Stimulated activated CD8-positive, alpha-beta memory T cell treated with anti-CD3 and anti-CD28 coated beads, Interleukin-7, amount 100 ng/mL, for 24 hours (primary cell): ENCODE results near the gene DZIP1L.

Source experiments
- DNase-seq: peaks from one replicate; pipeline ENCODE4 v3.0.0-alpha.2; 2020; ENCODE audit warnings: low read depth

The DZIP1L gene

DNA sequence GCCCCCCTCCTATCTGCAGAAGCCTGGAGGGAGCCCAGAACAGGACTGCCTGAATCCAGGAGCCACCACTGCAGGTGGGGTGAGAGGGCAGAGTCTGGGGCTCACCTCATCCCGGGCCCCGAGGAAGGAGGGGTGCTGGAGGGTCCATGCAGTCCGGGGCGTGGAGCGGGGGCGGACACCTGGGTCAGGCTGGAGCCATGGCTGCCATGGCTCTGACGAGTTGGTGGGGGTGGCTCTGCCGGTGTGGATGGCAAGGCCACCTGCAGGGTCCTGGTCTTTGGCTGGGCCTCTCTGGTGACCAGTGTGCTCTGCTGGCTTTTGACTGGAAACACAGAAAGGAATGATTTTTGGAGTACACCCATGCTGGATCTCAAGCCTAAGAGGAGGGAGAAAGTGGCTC lies 47.4 kb downstream of the DZIP1L start:
- DNase-seq = no peak

DNA sequence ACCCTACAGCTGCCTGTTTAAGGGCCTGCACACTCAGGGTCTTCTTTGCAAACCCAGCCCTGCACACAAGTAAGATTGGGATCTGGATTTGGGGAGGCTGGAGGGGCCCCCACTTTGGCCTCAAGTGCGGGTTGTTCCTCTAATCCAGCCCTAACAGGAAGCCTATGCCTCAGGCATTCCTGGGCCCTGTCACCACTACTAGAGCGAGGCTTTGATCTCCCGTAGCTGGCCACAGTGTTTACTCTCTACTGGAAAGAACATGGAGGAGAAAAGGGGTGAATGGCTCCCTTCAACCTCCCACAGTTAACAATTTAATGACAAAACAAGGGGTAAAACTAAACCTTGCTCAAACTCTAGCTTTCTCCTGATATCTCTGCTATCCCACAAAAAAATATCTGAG lies 48.4 kb downstream of the DZIP1L start:
- DNase-seq = no peak

DNA sequence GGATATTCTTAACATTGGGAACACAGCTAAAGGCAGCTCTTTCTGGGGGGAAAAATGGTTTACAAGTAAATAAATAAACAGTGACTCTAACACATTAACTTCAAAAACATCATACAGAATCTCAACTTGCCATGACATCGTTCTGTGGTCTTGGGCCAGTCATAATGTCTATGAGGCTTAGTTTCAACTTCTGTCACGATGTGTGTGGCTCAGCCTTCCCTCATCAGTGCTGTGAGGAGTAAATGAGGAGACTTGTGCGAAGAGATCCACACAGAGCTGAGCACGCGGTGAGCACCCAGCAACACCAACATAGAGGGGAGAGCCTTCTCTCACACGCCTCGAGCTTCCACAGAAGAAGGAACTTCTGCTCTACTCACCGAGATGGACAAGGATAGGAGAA lies 49.0 kb downstream of the DZIP1L start:
- no peak for DNase-seq

DNA sequence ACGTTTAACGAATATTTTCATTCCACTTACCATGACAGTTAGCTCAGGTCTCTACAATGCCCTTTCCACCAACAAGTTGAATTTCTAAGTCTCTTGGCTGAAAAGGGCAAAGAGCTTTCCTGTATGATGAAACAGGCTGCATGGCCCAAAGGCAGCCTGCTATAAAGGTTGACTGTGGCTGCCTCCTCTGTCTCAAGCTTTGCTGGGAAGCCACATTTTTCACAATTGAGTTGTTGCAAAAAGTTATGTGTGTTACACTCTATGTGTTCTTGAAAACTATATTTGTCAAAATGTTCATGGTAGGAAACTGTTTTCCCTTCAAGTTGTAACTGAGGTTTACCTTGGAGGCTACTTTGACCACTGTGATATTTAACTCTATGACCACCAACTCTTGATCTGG lies 49.5 kb downstream of the DZIP1L start:
- no peak for DNase-seq

DNA sequence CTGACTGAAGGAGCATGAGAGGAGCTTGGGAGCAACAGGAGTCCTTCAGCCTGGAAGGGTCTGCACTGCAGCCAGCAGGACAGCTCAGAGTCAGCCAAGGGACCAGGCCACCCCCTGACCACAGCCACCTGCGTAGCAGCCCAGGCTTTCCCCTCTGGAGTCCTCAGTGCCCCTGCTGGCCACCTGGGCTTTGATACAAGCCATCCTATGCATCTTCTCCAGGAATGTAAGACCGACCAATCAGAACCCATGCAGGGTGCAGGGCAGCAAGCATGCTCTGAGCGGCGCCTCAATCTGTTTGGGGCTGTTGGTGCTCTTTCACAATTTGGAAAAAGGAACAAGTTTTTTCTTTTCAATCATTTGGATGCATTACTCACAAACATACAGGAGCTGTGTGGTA lies 52.0 kb downstream of the DZIP1L start:
- DNase-seq = no peak

DNA sequence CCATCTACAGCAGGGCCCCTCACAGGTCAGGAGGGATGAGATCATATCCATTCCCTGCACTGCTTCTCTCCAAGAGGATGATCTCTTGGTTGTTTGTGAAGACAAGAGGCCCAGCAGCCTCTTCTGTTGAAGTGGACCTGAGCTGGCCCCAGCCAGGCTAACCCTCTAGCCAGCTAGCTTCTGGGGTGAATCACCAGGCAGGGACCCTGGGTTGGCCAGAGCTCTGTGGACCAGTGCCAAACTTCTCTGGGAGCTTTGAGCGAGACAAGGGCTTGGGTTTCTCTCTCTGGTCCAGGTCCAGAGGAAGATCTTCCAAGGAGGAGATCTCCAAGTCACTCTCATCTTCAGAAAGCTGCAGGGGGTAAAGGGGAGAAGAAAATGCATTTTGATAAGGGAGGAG lies 52.8 kb downstream of the DZIP1L start:
- DNase-seq = no peak

DNA sequence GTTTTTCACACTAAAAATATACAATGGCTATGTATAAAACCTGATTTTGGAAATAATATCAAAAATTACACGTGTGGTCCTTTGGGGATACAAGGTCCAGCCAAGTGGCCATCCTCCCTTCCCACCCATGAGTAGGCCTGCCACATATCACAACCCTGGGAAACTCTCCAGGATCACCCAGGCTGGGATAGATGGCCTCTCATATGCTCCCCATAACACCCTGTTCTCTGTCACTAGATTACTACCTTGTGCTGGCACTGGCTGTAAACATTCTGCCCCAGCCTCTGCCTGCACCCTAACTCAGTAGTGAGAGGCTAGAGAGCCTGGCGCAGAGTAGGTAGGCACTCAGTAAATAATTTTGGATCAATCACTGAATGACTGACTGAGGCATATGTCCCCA lies 53.4 kb downstream of the DZIP1L start:
- no peak for DNase-seq

DNA sequence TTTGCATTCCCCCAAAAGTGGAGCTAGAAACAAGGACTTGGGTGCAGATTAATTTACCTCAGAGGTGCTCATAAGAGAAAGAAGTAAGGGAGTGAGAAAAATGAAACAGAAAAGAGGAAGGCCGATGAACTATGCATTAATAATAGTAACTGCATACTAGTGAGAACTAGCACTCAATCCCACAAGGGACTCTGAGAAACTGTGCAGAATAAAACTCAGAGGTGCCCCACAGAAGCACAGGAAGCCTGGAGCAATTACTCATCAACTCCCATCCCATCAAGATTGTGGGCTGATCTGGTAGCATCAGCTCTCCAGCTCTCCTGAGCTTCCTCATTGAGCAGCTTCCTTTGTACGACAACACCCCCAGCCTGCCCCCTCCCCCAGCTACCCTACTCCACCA lies 54.6 kb downstream of the DZIP1L start:
- DNase-seq = no peak

DNA sequence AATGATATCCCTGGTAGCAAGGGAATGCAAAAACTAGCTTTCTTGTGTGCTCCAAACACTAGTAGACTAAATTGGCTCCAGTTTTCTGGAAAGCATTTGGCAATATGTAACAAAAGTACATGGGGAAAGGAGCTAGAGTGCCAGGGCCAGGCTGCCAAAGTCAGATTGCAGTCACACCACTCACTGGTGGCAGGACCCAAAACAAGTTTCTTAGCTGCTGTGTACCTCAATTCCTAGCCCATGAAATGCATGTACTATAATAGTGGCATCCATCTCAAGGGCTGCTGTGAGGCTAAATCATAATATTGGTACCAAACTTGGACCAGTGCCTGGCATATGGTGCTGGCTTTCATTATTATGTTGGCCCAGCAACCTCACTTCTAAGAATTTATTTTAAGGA lies 56.1 kb downstream of the DZIP1L start:
- no peak for DNase-seq

DNA sequence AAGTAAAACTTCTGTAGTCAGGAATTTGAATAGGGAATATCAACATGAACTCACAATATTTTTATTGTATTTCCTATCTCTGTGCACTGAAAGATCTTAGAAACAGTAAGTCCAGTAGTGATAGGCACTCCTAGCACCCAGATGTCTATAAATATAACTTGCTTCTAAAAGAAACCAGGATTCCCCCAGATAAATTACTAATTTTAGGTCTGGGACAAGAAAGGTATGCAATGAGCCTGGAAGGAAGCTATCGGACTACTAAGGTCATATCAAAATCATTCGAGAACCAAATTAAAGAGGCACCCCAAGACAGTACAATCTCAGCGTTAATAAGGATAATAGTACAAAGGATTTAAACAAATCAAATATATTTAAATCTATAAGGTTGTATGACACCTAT lies 58.0 kb downstream of the DZIP1L start:
- no peak for DNase-seq

DNA sequence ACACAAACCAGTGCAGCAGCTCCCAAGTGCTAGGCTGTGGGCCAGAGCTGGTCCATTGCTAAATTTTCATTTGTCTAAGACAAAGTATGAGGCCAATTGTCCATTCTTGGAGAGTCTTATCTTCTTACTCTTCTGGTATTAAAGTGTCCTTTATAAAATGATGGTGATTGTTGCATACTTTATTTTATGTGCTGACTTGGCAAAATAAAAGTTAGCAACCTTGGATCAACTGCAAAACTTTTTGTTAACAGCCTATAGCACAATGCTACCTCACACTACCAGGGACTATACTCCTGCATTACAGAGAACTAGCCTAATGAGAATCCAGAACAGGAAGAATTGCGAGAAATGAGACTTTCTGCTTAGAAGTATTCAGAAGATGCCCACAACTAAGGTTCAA lies 61.4 kb downstream of the DZIP1L start:
- DNase-seq = no peak

DNA sequence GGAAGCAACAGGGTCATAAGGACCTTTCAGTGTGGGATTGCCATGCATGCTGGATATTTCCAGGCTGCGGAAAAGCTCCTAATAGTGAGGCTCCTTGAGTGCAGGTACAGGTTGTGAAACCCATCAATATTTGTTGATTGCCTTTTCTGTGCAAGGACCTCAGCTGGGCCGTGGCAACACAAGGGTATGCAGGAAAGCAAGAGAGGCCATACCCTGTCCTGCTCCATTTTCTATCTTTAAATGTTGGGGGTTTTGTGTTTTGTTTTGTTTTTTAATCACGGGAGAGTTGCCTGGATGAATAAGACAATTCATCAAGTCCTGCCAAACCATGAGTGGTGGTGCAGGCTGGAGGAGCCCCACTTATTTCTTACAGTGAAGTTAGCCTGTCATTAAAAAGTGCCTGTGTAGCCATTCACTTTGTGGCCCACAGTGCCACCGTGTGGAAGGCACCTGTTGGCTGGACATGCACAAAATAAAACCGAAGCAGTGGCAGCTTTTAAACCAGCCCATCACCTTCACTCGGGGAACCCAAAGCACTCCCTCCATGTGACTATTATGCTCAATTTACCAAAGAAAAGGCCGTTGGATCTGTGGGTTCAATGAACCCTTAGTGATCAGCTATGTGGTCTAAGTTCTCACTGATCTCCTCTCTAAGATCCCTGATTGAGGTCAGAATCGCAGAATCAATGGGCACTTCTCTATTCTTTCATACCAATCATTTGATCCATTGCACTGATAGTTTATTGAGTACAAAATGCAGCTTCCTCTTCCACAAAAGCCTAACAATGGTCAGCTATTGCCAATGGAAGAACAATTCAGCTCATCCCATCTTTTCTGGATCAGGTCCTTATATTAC lies 63.2 kb downstream of the DZIP1L start:
- no peak for DNase-seq

DNA sequence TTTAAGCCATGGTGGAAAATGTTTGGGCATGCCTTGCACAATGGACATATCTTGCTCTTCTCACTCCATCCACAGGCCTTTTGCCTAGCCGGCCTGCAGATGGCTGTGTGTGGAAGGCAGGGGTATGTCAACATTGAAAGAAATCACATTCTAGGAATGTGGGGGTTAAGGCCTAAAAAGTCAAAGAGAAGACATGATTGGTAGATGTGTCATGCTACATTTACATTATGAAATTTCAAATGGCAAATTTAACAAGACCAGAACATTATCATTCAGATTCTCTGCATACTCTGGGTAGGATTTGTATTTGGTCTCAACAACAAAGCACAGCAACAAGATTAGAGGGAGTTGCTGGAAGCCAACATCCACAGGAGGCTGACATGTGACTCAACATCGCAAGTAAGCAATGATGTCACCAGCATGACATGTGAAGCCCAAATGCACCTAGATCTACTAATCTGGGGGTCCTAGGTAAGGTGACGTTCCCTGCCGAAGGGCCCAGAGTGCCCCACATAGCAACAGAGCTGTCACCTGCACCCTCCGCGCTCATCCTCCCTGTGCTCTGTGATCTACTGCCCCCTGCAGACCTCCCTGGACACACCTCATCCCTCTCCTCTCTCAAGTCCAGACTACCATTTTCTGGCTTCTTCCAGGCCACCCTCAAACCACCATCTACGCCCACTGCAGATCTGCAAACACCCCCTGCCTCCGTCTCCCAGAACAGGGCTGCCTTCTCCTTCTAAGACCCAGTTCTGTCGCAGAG lies 66.1 kb downstream of the DZIP1L start:
- no peak for DNase-seq

DNA sequence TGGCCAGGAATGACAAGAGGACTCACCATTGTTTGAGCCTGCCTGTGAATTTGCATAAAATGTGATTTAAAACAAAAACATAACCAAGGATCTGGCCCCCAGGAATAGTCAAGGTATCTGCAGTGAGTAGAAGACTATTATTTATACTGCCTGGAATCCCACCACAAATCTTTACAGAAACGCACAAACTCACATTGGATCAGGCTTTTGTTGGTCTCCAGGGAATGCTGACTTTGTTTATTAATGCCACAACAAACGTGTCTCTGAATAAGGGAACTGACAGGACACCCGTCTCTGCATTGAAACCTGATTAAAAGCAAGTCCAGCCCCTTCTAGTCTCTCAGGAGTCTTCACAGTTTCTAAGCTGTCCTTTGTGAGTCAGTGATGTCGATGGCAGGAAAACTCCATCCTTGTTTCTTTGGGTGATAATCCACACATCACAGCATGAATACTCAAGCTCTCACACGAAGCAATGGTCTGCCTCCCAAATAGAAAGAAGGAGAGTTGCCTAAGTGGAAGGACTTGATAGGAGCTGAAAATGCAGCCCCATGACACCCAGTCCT lies 67.7 kb downstream of the DZIP1L start:
- no peak for DNase-seq

DNA sequence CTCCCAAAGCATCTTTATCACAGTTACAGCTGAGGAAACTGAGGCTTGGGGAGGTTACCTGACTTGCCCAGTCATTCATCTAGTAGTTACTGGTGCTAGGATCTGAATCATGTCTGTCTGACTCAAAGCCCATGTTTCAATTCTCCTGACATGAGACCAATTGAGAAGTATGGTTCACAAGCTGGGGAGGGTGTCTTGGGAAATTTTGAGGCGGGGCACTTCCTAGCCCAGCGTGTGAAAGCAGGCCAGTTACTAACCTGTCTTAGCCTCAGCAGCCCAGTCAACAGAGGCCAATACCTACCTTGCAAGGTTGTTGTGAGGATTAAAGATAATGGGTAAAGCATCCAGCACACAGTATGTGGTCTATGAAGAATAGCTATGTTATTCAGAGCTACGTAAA lies 68.5 kb downstream of the DZIP1L start:
- no peak for DNase-seq

DNA sequence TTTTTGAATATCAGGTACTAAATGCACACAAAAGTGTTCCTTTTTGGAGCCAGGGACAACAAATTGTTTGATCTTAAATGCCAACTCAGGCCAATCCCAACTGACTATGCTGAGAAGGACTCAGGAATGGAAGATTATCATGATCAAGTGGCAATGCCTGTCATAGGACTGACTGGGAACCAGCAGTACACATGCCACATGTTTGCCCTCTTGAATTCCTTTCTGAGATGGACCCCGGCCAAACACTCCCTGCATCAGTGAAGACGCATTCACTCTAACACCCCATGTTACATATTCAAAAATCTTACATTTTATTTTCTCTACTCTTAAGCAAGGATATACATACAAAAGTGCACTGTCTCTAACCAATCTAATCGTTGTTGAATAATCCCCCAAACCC lies 69.3 kb downstream of the DZIP1L start:
- DNase-seq = no peak

DNA sequence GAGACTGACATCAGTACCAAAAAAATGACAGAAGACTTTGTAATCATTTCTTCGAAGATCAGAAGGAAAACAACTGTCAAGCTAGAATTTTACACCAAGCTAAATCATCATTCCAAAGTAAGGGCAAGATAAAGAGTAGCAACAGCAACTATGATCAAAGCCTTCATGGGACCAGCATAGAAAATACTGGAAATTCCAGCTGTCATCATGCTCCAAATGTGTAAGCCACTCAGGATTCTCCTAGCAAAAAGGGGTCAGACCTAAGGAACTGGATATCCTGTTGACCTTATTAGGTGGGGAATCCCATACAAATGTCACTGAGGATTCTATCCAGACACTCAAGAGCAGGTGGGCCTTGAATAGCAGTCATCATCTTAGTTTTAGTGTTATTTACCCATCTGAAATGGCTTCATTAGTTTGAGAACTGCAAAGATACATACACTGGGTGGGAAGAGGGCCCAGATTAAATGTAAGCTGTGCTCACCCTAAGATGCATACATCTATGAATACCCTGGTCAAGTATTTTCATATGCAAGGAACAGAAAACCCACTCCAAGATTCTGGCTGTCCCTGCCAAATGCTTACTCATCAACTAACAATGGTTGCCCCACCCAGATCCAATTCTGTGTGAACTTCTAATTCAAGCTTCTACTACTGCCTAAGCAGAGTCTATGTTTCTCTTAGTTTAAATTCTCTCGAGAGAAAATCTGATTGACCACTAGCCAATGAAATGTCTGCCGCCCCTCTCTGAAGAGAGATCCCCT lies 72.0 kb downstream of the DZIP1L start:
- DNase-seq = no peak

DNA sequence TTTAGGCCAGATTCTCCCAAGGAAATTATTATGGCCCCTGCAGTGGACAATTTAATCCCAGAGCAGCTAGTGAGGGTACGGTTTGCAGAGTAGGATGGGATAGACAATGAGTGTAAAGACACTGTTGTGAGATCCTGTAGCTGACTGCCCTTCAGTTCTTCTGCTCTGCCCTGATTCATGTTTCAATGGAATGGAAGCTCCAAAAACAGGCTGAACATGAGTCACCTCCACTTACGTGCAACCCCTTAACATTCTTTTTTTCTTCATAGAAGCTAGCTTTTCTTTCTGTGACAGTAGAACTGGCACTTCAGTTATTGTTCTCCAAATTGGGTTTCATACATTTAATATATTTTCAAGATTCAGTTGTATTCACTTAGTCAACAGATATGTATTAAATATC lies 73.4 kb downstream of the DZIP1L start:
- no peak for DNase-seq

DNA sequence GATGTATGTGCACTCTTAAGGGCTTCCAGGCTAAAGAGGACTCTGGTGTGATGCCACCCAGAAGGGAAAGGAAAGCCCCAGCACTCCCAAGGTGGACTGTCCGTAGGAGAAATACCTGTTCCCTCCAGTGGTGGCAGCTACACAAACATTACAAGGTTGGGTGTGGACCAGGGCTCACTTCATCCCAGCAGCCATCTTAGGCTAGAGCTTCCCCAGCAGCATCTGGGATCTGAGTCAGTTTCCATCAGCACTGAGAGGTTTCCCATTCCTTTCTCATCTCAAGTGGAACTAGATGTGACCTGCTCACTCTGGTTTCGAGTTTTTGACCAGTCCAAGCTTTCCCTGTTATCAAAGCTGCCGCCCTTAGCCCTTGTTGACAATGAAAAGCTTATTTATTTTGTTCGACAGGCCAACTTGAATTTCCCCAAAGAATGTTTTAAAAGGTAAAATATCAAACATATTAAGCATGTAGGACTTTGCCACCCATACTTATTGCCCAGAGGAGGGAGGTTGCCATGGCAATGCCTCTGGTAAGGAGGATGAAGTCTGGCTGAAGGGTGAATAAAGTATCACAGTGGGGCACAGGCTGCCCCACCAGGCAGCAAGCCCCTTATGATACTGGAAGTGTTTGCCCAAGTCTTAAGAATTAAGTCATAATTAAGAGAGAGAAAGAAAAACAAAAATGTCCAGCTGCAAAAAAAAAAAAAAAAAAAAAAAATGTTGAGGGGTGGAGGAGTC lies 76.5 kb downstream of the DZIP1L start:
- no peak for DNase-seq

DNA sequence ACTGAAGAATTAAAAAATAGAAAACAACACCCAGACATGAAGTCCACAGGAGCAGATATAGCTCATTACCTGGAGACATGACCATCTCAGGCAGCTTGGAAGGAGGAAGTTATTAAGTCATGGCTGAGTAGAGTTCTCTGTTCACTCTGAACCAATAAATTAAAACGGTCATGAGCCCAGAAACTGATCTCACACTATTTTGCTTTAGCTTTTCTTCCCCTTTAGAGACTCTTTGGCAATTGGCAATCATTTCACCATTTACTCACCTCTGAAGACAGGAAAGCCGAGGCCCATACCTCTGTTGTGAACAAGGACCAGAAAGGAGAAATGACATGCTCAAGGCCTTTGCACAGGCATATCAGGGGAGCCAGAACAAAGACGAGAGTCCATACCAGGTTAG lies 78.8 kb downstream of the DZIP1L start:
- no peak for DNase-seq

DNA sequence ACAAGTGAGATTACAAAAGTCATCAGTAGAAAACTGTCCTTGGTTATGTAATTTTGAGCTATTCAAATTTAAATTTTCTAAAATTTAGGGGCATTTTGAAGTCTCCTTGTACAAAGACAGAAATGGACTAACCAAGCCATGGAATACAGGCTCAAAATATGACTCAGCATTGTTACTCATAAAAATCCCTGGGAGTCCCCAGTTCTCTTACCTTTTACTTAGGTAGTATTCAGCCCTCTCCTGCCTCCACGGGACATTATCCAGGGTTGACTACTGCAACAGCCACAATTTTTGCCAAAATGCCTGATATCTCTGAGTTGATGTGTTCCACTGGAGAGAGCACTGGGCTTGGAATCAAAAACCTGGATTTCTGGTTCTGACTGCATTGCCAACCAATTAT lies 80.5 kb downstream of the DZIP1L start:
- no peak for DNase-seq

DNA sequence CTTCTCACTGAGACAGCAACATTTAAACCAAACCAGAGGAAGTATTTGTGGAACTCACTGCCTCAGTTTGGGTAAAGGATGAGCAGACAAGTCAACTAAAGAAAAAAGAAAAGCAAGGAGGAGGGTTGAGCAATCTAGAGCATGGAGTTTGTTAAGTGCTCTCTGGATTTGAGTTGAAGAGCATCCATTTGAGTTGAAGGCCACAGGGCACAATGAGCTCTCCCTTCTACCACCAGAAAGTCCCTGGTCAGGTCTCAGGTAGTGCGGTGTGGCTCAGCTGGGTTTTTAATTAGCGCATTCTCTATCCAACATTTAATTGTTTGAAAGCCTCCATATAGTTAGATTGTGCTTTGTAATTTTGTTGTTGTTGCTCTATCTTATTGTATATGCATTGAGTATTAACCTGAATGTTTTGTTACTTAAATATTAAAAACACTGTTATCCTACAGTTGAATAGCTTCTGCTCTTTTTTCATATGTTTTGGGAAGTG lies 82.2 kb downstream of the DZIP1L start:
- DNase-seq = no peak
